WTC11 (cell line): ENCODE results near the gene ITGA3. TPM values are rescaled to one million over a fixed set of nuclear protein-coding genes. Genes with fewer than 3 reads are reported as not detected.
"Not testable (repeated sequence)": the region's sequence is repeated elsewhere in the genome, so short reads cannot be mapped to it uniquely, and the experiment has no call there.

Experiments used
- ATAC-seq: fragments of 200-7000 bp; cut with Tn5 transposase; 2 replicates; pipeline ENCODE4 v1.10.0; 2021; ENCODE audit warnings: mild to moderate bottlenecking, moderate library complexity
- CTCF ChIA-PET: fragments of 300-600 bp; sonication (Branson Sonifier 250); formaldehyde crosslinking; loops from one replicate; lab custom pipeline; 2021; ENCODE audit warnings: antibody characterized with exemption; lab: Charles Lee
- POLR2A ChIA-PET: fragments of 350-600 bp; sonication (Branson Sonifier 250); formaldehyde crosslinking; loops from one replicate; lab custom pipeline; 2021; ENCODE audit warnings: antibody characterized with exemption; lab: Charles Lee
- DNase-seq: peaks from one replicate; pipeline ENCODE4 v3.0.0; 2021; ENCODE audit warnings: low spot score
- H3K27ac Mint-ChIP-seq: 2 replicates; pipeline ENCODE4 v1.8.0; 2021; ENCODE audit warnings: mixed read lengths
- H3K27me3 Mint-ChIP-seq: 2 replicates; pipeline ENCODE4 v1.8.0; 2021; ENCODE audit warnings: low read depth, mild to moderate bottlenecking, moderate library complexity, mixed read lengths
- H3K36me3 Mint-ChIP-seq: 2 replicates; pipeline ENCODE4 v1.8.0; 2021; ENCODE audit warnings: mixed read lengths
- H3K4me1 Mint-ChIP-seq: 2 replicates; pipeline ENCODE4 v1.8.0; 2022; ENCODE audit warnings: mixed read lengths
- H3K4me3 Mint-ChIP-seq: 2 replicates; pipeline ENCODE4 v1.8.0; 2021; ENCODE audit warnings: mild to moderate bottlenecking, moderate library complexity, mixed read lengths
- H3K9me3 Mint-ChIP-seq: 2 replicates; pipeline ENCODE4 v1.8.0; 2021; ENCODE audit warnings: mixed read lengths
- ATF1 ChIP-seq: sonication (generic); formaldehyde crosslinking; IDR thresholded peaks from 2 replicates; pipeline ENCODE4 v1.8.1; 2023; ENCODE audit warnings: mild to moderate bottlenecking, moderate library complexity, missing genetic modification reagents
- ATF2 ChIP-seq: sonication (generic); formaldehyde crosslinking; IDR thresholded peaks from 2 replicates; pipeline ENCODE4 v1.8.1; 2022; ENCODE audit warnings: low read depth, missing genetic modification reagents, borderline replicate concordance
- ATF6 ChIP-seq: sonication (generic); formaldehyde crosslinking; IDR thresholded peaks from 2 replicates; pipeline ENCODE4 v1.8.1; 2023; ENCODE audit warnings: mild to moderate bottlenecking, missing genetic modification reagents
- E2F1 ChIP-seq: sonication (generic); formaldehyde crosslinking; IDR thresholded peaks from 2 replicates; pipeline ENCODE4 v1.8.0; 2022; ENCODE audit warnings: mild to moderate bottlenecking, missing genetic modification reagents
- ETV6 ChIP-seq: sonication (generic); formaldehyde crosslinking; IDR thresholded peaks from 2 replicates; pipeline ENCODE4 v1.8.1; 2022; ENCODE audit warnings: mild to moderate bottlenecking, missing genetic modification reagents
- FOXJ3 ChIP-seq: sonication (generic); formaldehyde crosslinking; IDR thresholded peaks from 2 replicates; pipeline ENCODE4 v1.9.0; 2021; ENCODE audit warnings: missing genetic modification reagents, mild to moderate bottlenecking, borderline replicate concordance
- FOXP4 ChIP-seq: sonication (generic); formaldehyde crosslinking; IDR thresholded peaks from 2 replicates; pipeline ENCODE4 v1.8.0; 2022; ENCODE audit warnings: mild to moderate bottlenecking, missing genetic modification reagents
- HMGXB4 ChIP-seq: sonication (generic); formaldehyde crosslinking; IDR thresholded peaks from 2 replicates; pipeline ENCODE4 v1.8.1; 2023; ENCODE audit warnings: mild to moderate bottlenecking, moderate library complexity, missing genetic modification reagents
- IRF2 ChIP-seq: sonication (generic); formaldehyde crosslinking; IDR thresholded peaks from 2 replicates; pipeline ENCODE4 v1.8.0; 2022; ENCODE audit warnings: low read depth, missing genetic modification reagents, borderline replicate concordance
- MAX ChIP-seq: sonication (generic); formaldehyde crosslinking; IDR thresholded peaks from 2 replicates; pipeline ENCODE4 v1.8.0; 2022; ENCODE audit warnings: mild to moderate bottlenecking, missing genetic modification reagents
- MXD4 ChIP-seq: fragments of 250-450 bp; sonication (Bioruptor Pico); IDR thresholded peaks from 2 replicates; pipeline ENCODE4 v1.8.0; 2021; ENCODE audit warnings: mild to moderate bottlenecking, moderate library complexity, borderline replicate concordance
- OVOL2 ChIP-seq: fragments of 250-450 bp; sonication (Bioruptor Pico); IDR thresholded peaks from 2 replicates; pipeline ENCODE4 v1.9.0; 2021; ENCODE audit warnings: mild to moderate bottlenecking, borderline replicate concordance
- TCF7 ChIP-seq: sonication (generic); formaldehyde crosslinking; IDR thresholded peaks from 2 replicates; pipeline ENCODE4 v1.8.0; 2022; ENCODE audit warnings: mild to moderate bottlenecking, low read depth, missing genetic modification reagents, moderate library complexity
- TEAD1 ChIP-seq: sonication (generic); formaldehyde crosslinking; IDR thresholded peaks from 2 replicates; pipeline ENCODE4 v1.8.0; 2022; ENCODE audit warnings: mild to moderate bottlenecking, missing genetic modification reagents
- ZNF121 ChIP-seq: sonication (generic); formaldehyde crosslinking; IDR thresholded peaks from 2 replicates; pipeline ENCODE4 v1.8.0; 2023; ENCODE audit warnings: missing genetic modification reagents
- ZNF425 ChIP-seq: fragments of 250-450 bp; sonication (Bioruptor Pico); conservative IDR thresholded peaks from 2 replicates; pipeline ENCODE4 v1.9.0; 2021; ENCODE audit warnings: mild to moderate bottlenecking
- ZNF532 ChIP-seq: fragments of 250-450 bp; sonication (Bioruptor Pico); IDR thresholded peaks from 2 replicates; pipeline ENCODE4 v1.9.0; 2021; ENCODE audit warnings: mild to moderate bottlenecking, borderline replicate concordance
- ZNF671 ChIP-seq: fragments of 250-450 bp; sonication (Bioruptor Pico); IDR thresholded peaks from 2 replicates; pipeline ENCODE4 v1.8.0; 2021; ENCODE audit warnings: mild to moderate bottlenecking
- total RNA-seq: library from RNA; stranded (reverse); gene quantifications from 3 replicates; pipeline ENCODE4 v1.2.3, GENCODE V29; 2021

ITGA3 gene
- total RNA-seq, 1 experiment from 2014 or later, result 35.3 TPM

- Mint-ChIP-seq H3K27me3 (peaks cover 5% of the 10 kb centered on the region), H3K9me3 (peaks cover 5% of the 10 kb centered on the region; the same call in 1 of the 2 replicates), H3K4me3 (no peak overlapping the region), H3K4me1 (peaks cover 11% of the 10 kb centered on the region), H3K36me3 (no peaks in the 10 kb centered on the region), H3K27ac (no peak overlapping the region)
- DNase-seq (no peak), ATAC-seq (no peak)
- ChIA-PET CTCF (interaction anchor here (0.5 to 1.4 kb wide), 6 partner anchors 17 to 144 kb away, joined by 3 to 6 read pairs (median 4); partner anchors contain the start of gene ITGA3), POLR2A (interaction anchor here (0.7 kb wide), 1 partner anchor 1090 kb away, joined by 3 read pairs; no protein-coding TSS in a partner anchor)
- TF ChIP-seq E2F1 (no peak), ATF1 (CRISPR knock-in tag) (no peak), OVOL2 (CRISPR knock-in tag) (no peak), ATF6 (CRISPR knock-in tag) (no peak), IRF2 (CRISPR knock-in tag) (no peak), MXD4 (CRISPR knock-in tag) (no peak), ZNF121 (CRISPR knock-in tag) (no peak), FOXJ3 (no peak), TEAD1 (CRISPR knock-in tag) (no peak), ETV6 (no peak), TCF7 (CRISPR knock-in tag) (no peak), FOXP4 (CRISPR knock-in tag) (no peak), ATF2 (CRISPR knock-in tag) (no peak), ZNF532 (CRISPR knock-in tag) (no peak), MAX (CRISPR knock-in tag) (no peak), ZNF671 (CRISPR knock-in tag) (no peak), ZNF425 (no peak), HMGXB4 (CRISPR knock-in tag) (no peak)
Observed at GRCh38 chr17:50039058-50039457, 16.9 kb upstream of the ITGA3 start.

- H3K4me1 Mint-ChIP-seq, H3K27ac Mint-ChIP-seq, POLR2A ChIA-PET, ATAC-seq, H3K36me3 Mint-ChIP-seq, H3K27me3 Mint-ChIP-seq, H3K4me3 Mint-ChIP-seq, H3K9me3 Mint-ChIP-seq, DNase-seq: not testable (repeated sequence)
- CTCF ChIA-PET, result interaction anchor here (1.2 to 1.4 kb wide), 2 partner anchors 16 to 40 kb away, joined by 3 to 4 read pairs; partner anchors contain the start of gene ITGA3
Observed at GRCh38 chr17:50040496-50040895, 15.4 kb upstream of the ITGA3 start.
